HepG2 (cell line): ENCODE results near the gene NDC80.

Experiments
- EP300 ChIP-seq, 3 experiments: sonication (generic) in 1 of 3; formaldehyde crosslinking in 1 of 3; IDR thresholded peaks; 2 replicates each; pipeline versions ENCODE4 v1.5.1 to v1.6.1; 2011 to 2020; ENCODE audit warnings: low read depth in 2 of 3, low read length in 2 of 3, borderline replicate concordance in 1 of 3, improper control_type of control experiment in 1 of 3, mild to moderate bottlenecking in 1 of 3, missing genetic modification reagents in 1 of 3, moderate library complexity in 1 of 3
- ETV6 ChIP-seq: sonication (generic); formaldehyde crosslinking; conservative IDR thresholded peaks from 2 replicates; pipeline ENCODE4 v1.4.0; 2020; ENCODE audit warnings: missing genetic modification reagents
- FOXP1 ChIP-seq, 2 experiments: fragments of 450-650 bp in 1 of 2; IDR thresholded peaks; 2 replicates each; pipeline ENCODE4 v1.6.1; 2017 to 2018; ENCODE audit warnings: antibody characterized with exemption in 1 of 2
- HNF4A ChIP-seq: sonication (generic); formaldehyde crosslinking; IDR thresholded peaks from 2 replicates; pipeline ENCODE4 v1.4.0; 2020; ENCODE audit warnings: missing genetic modification reagents
- IRF1 ChIP-seq: sonication (generic); formaldehyde crosslinking; IDR thresholded peaks from 2 replicates; pipeline ENCODE4 v1.4.0; 2020; ENCODE audit warnings: low read depth, mild to moderate bottlenecking, missing genetic modification reagents
- POLR2A ChIP-seq, 2 experiments: IDR thresholded peaks; 2 replicates each; pipeline ENCODE4 v1.6.1; 2011; ENCODE audit warnings: low read depth in 2 of 2, low read length in 2 of 2, mild to moderate bottlenecking in 1 of 2, moderate library complexity in 1 of 2; ENCODE audit not compliant: insufficient read depth in 1 of 2
- RNF2 ChIP-seq: fragments of 450-650 bp; conservative IDR thresholded peaks from 2 replicates; pipeline ENCODE4 v1.6.1; 2016; ENCODE audit warnings: low read depth
- RXRA ChIP-seq: sonication (generic); formaldehyde crosslinking; IDR thresholded peaks from 2 replicates; pipeline ENCODE4 v1.5.1; 2020; ENCODE audit warnings: missing genetic modification reagents
- SOX13 ChIP-seq, 3 experiments: fragments of 450-650 bp in 1 of 3; sonication (generic) in 1 of 3; formaldehyde crosslinking in 1 of 3; IDR thresholded peaks in 2 of 3; conservative IDR thresholded peaks in 1 of 3; 2 replicates each; pipeline versions ENCODE4 v1.5.0 to v1.6.1; 2016 to 2020; ENCODE audit warnings: antibody characterized with exemption in 1 of 3, mild to moderate bottlenecking in 1 of 3, missing compliant biosample characterization in 1 of 3, missing genetic modification reagents in 1 of 3, moderate library complexity in 1 of 3
- SPEN ChIP-seq: sonication (generic); formaldehyde crosslinking; IDR thresholded peaks from 2 replicates; pipeline ENCODE4 v1.5.1; 2020; ENCODE audit warnings: low read depth, mild to moderate bottlenecking, missing genetic modification reagents
- ZNF577 ChIP-seq: sonication (generic); formaldehyde crosslinking; IDR thresholded peaks from 2 replicates; pipeline ENCODE4 v1.4.0; 2020; ENCODE audit warnings: mild to moderate bottlenecking, low read depth, missing genetic modification reagents, borderline replicate concordance
- ZZZ3 ChIP-seq: sonication (generic); formaldehyde crosslinking; IDR thresholded peaks from 2 replicates; pipeline ENCODE4 v1.4.0; 2020; ENCODE audit warnings: missing genetic modification reagents, mild to moderate bottlenecking, borderline replicate concordance
- TF ChIP-seq, protein P1 (sequence below), 2 experiments: IDR thresholded peaks; 2 replicates each; pipeline ENCODE4 v1.6.1; 2011 to 2012; ENCODE audit warnings: low read length in 2 of 2, borderline replicate concordance in 1 of 2, low read depth in 1 of 2, mild to moderate bottlenecking in 1 of 2, moderate library complexity in 1 of 2
- TF ChIP-seq, protein P2 (sequence below): IDR thresholded peaks from 2 replicates; pipeline ENCODE4 v1.6.1; 2018; ENCODE audit warnings: missing genetic modification reagents, mild to moderate bottlenecking, missing compliant biosample characterization

DNA sequence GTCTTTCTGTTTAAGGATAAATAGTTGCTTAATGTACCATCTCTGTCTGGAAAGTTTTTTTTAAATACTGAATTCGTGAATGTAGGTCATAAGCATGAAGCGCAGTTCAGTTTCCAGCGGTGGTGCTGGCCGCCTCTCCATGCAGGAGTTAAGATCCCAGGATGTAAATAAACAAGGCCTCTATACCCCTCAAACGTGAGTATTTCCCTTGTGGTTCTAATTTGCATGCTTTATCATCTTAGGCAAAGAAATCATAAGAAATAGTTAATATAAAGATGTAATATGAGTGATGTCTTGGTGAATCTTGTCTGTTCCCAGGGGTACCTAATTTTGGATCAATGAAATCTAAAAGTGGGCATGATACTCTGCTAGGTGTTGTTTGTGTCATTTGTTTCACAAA lies 1.5 kb downstream of the NDC80 start:
- TF ChIP-seq HNF4A (CRISPR knock-in tag) (no peak), ZZZ3 (CRISPR knock-in tag) (no peak), RNF2 (no peak), ZNF577 (no peak), POLR2A (IDR thresholded peaks at IDR 0.05; ENCODE audit: insufficient read depth in 1 of 2, low read depth in 2 of 2, low read length in 2 of 2) (no peak), FOXP1 (IDR thresholded peaks at IDR 0.05) (no peak), FOXP1 (CRISPR knock-in tag; IDR thresholded peaks at IDR 0.05) (no peak), IRF1 (CRISPR knock-in tag) (no peak), EP300 (IDR thresholded peaks at IDR 0.05; ENCODE audit: low read depth in 2 of 2, low read length in 2 of 2) (no peak), EP300 (CRISPR knock-in tag; IDR thresholded peaks at IDR 0.05; ENCODE audit: borderline replicate concordance) (no peak), SOX13 (IDR thresholded peaks at IDR 0.05) (no peak), SOX13 (CRISPR knock-in tag; conservative IDR thresholded peaks at IDR 0.05 in 1 of 2, IDR thresholded peaks at IDR 0.05 in 1 of 2) (no peak), ETV6 (CRISPR knock-in tag) (no peak), RXRA (no peak), SPEN (CRISPR knock-in tag) (no peak)
- TF ChIP-seq, protein P1, sequence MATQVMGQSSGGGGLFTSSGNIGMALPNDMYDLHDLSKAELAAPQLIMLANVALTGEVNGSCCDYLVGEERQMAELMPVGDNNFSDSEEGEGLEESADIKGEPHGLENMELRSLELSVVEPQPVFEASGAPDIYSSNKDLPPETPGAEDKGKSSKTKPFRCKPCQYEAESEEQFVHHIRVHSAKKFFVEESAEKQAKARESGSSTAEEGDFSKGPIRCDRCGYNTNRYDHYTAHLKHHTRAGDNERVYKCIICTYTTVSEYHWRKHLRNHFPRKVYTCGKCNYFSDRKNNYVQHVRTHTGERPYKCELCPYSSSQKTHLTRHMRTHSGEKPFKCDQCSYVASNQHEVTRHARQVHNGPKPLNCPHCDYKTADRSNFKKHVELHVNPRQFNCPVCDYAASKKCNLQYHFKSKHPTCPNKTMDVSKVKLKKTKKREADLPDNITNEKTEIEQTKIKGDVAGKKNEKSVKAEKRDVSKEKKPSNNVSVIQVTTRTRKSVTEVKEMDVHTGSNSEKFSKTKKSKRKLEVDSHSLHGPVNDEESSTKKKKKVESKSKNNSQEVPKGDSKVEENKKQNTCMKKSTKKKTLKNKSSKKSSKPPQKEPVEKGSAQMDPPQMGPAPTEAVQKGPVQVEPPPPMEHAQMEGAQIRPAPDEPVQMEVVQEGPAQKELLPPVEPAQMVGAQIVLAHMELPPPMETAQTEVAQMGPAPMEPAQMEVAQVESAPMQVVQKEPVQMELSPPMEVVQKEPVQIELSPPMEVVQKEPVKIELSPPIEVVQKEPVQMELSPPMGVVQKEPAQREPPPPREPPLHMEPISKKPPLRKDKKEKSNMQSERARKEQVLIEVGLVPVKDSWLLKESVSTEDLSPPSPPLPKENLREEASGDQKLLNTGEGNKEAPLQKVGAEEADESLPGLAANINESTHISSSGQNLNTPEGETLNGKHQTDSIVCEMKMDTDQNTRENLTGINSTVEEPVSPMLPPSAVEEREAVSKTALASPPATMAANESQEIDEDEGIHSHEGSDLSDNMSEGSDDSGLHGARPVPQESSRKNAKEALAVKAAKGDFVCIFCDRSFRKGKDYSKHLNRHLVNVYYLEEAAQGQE (IDR thresholded peaks at IDR 0.05; ENCODE audit: borderline replicate concordance in 1 of 2, low read depth in 1 of 2, low read length in 2 of 2), result no peak
- TF ChIP-seq, protein P2, sequence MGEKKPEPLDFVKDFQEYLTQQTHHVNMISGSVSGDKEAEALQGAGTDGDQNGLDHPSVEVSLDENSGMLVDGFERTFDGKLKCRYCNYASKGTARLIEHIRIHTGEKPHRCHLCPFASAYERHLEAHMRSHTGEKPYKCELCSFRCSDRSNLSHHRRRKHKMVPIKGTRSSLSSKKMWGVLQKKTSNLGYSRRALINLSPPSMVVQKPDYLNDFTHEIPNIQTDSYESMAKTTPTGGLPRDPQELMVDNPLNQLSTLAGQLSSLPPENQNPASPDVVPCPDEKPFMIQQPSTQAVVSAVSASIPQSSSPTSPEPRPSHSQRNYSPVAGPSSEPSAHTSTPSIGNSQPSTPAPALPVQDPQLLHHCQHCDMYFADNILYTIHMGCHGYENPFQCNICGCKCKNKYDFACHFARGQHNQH, result no peak
